SK-N-MC (cell line): ENCODE data around the gene MBD3.

Experiments used
- EZH2 ChIP-seq: fragments of 200-600 bp; sonication (generic); IDR thresholded peaks from one replicate; pipeline ENCODE4 v1.6.1; 2017; ENCODE audit warnings: antibody characterized with exemption
- FOXP2 ChIP-seq: optimal IDR thresholded peaks from 2 replicates; pipeline ENCODE3; 2011; ENCODE audit warnings: mild to moderate bottlenecking, moderate library complexity; ENCODE audit not compliant: insufficient read depth; ENCODE audit errors: extremely low read length, control extremely low read depth
- POLR2AphosphoS5 ChIP-seq: IDR thresholded peaks from 2 replicates; pipeline ENCODE4 v1.6.1; 2012; ENCODE audit warnings: mild to moderate bottlenecking, low read depth, low read length, borderline replicate concordance

DNA sequence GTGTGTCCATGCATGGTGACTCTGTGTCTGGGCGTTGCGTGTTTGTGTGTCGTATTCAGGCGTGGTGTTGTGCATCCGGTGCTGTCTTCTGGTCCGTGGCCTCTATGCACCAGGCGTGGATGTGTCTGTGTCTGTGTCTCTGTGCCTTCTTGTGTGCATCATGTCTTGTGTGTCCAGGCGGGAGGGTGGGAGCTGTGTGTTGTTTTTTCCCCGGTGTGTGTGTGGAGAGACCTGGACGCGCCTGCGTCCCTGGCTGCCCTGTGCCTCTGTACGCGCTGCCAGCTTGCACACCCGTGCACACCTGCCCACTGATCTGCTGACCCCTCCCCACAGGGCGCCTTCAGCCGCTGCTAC is 67.7 kb downstream of the MBD3 start:
- TF ChIP-seq POLR2AphosphoS5: no peak
- TF ChIP-seq EZH2: no peak
- no peak for TF ChIP-seq FOXP2
